ENCODE data around the gene PPM1B. TPM values are rescaled to one million over a fixed set of nuclear protein-coding genes. Genes with fewer than 3 reads are reported as not detected.
A peak's percentile ranks its signal among the peaks of the same experiment; 100 is the strongest.

The PPM1B gene
- total and polyA plus RNA-seq, 9 of the 15 experiments (the other 6 are each of a cell fraction or from before 2014, with no cell fraction given), result 8.9 to 44.0 (median 28.6) TPM

- no peak for ATAC-seq
- WGBS (ENCODE audit: insufficient coverage, low coverage, missing lambda C conversion rate), result 86% methylated on average over 4 of the region's 4 CpGs
These were observed 20.4 kb downstream of the PPM1B start for GRCh38 chr2:44189104-44189503.

More at GRCh38 chr2:44189104-44189503, 20.4 kb downstream of the PPM1B start:
- H3K79me2 ChIP-seq (ENCODE audit: control insufficient read depth, insufficient read depth, low read length), result peaks cover 85% of the 10 kb centered on the region
- H3K4me2 ChIP-seq (ENCODE audit: insufficient read depth, low read length), result no peak overlapping the region
- no peaks in the 10 kb centered on the region for H3K9me3 ChIP-seq (replicated peaks; ENCODE audit: control insufficient read depth, insufficient read depth, low read depth, low read length)
- 0 out of 2 replicates have a peak, but pooled peaks have one; percentile 6 for TF ChIP-seq SPI1 (IDR thresholded peaks at IDR 0.05; ENCODE audit: borderline replicate concordance, low read depth, low read length)
- TF ChIP-seq CHAMP1 (IDR thresholded peaks at IDR 0.05), result no peak
- DNase-seq (ENCODE audit: extremely low read depth in 1 of 4, low spot score in 3 of 4) (no peak), FAIRE-seq (no peak)
- no peak overlapping the region for H3K4me3 ChIP-seq
- H3K9me1 ChIP-seq (ENCODE audit: control insufficient read depth, insufficient read depth, low read length), result no peaks in the 10 kb centered on the region
- H3K9ac ChIP-seq (ENCODE audit: insufficient read depth in 1 of 2, low read depth in 2 of 2, low read length in 2 of 2), result no peak overlapping the region
- H3K27me3 ChIP-seq (ENCODE audit: control insufficient read depth in 2 of 2, insufficient read depth in 2 of 2, low read length in 2 of 2), result no peaks in the 10 kb centered on the region
- no peaks in the 10 kb centered on the region; a peak in 2 of 5 replicates for H3K4me1 ChIP-seq (replicated peaks in 1 of 2; ENCODE audit: control insufficient read depth in 2 of 2, insufficient read depth in 2 of 2, low read length in 2 of 2)
- in situ Hi-C loops (cut with MboI) (no loop called here), intact Hi-C loops (cut with micrococcal nuclease) (no loop called here)
- POLR2A ChIA-PET, result no interaction called here
- H3K27ac ChIP-seq (ENCODE audit: extremely low read depth, low read depth, low read length), result no peak overlapping the region
- CTCF ChIA-PET (ENCODE audit: low intra/inter-chr PET ratio), result no interaction called here
- H2AFZ ChIP-seq (ENCODE audit: low read depth, low read length), result no peak overlapping the region
- BruUV-seq (replicated peaks), result no TSS peak
- H4K20me1 ChIP-seq (replicated peaks; ENCODE audit: control insufficient read depth, insufficient read depth, low read length), result no peaks in the 10 kb centered on the region
- H3K36me3 ChIP-seq (ENCODE audit: control insufficient read depth, insufficient read depth, low read length), result 0 out of 3 replicates have a peak, but pooled peaks cover under 1% of the 10 kb centered on the region

All from K562 (cell line).